ENCODE measurements around the gene FAM3D.

FAM3D gene

DNA sequence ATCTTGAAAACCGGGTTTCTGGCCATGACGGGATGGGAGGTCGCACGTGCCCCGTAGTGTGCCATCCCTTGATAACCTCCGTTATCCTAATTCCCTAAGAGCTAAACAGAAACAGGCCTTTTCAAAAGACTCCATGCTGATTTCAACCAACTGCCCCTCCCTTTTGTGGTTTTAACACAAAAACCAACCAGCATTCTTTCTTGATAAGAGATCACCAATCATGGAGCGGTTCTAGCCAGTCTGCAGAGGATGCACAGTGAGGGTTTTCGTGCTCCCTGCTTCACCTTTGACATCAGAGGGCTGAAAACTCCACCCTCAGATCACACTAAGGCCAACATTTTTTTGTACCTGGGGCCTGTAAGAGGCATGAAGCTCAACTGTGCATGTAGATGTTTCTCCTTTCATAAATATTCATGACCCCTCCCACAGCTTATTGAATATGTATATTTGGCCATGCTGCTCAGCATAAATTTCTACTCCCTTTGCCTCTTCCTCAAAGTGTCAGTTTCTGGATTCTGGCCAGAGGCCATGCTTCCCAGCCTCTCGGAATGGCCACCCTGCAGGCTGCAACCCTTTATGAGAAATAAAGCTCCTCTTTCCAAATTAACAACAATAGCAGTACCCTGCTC lies 41.3 kb downstream of the FAM3D start:
- no peak for DNase-seq

DNA sequence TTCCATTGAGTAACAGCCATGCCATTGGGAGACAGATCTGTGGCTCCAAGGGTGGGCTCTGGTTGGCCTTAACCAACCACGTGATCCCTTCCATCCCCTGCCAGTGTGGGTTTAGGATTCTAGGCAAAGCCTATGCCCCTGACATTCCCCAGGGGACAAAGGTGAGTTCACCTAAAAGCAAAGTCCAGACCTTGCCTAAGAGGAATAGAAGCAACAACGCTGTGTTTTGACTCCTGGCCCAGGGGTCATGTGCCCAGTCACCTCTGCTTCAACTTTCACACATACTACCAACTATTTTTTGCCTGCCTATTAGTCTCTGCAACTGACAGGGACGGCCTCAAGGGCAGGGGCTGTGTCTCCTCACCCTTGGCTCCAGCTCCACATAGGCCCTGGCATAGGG lies 42.0 kb downstream of the FAM3D start:
- no peak for DNase-seq

DNA sequence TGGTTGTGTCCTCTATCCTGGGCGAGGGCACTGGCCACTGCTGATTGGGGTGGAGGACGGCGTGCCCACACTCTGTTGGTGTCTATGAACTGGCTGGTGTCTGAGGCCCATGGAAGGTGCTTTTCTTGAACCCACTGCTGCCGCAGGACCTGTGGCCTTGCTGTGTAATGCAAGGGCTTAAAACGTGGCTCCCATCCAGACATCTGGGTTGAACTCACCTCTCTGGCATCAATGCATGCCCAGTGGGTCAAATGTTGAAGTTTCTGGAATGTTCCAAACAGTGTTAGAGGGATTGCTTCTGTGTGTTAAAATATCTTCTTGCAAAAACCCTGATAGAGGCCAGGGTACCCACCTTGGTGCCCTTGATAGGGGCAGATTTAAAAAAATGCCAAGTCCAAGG lies 42.6 kb downstream of the FAM3D start:
- DNase-seq: no peak

DNA sequence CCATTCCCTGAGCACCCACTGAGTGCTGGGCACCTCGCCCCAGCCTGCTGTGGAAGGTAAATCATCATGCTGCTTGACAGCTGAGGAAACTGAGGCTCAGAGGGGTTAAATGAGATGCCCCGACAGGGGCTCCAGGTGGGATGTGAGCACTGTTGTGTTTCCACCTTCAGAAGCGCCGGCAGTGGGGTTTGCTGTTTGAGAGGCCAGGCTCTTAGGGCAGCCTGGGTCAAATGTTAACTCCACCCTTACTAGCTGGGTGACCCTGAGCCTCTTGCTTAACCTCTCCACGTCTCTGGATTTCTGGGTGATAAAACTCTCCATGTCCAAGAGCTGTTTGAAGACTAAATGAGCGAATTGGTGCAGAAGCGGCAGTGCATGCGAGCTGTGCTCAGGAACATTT lies 43.1 kb downstream of the FAM3D start:
- no peak for DNase-seq

DNA sequence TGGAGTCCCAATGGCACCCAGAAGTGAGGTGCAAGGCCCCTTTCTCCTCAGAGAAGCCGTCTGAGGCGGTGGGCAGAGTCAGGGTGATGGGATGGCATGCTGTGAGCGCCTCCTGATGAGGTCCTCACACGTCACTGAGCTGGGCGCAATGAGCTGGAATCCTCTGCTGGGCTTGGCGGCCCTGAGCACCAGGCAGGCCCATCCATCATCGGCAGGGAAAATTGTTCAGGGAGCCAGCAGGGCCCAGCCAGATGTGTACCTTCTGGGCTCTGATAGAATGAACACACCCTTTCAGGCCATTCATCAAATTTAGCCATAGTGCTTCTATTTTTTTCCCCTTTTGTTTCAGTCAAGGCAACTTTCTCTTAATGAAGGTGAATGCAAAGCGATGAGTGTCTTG lies 43.7 kb downstream of the FAM3D start:
- no peak for DNase-seq

DNA sequence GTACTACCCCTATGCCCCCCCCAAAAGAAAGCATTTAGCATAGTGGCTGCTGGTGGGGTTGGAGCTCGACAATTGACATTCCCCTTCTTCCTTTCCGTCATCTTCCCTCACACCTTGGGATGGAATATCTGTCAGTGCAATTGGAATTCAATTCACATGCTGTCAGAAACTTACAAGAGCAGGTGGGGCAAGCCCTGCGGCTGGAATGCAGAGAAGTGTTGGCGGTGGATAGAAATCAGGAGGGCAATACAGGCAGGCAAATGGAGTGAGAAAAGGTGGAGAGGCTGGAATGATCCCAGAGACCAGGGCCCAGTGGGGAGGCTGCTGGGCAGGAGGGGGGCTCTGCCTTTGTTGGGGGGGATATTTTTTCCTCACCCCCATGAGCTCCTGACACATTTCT lies 44.1 kb downstream of the FAM3D start:
- no peak for DNase-seq

DNA sequence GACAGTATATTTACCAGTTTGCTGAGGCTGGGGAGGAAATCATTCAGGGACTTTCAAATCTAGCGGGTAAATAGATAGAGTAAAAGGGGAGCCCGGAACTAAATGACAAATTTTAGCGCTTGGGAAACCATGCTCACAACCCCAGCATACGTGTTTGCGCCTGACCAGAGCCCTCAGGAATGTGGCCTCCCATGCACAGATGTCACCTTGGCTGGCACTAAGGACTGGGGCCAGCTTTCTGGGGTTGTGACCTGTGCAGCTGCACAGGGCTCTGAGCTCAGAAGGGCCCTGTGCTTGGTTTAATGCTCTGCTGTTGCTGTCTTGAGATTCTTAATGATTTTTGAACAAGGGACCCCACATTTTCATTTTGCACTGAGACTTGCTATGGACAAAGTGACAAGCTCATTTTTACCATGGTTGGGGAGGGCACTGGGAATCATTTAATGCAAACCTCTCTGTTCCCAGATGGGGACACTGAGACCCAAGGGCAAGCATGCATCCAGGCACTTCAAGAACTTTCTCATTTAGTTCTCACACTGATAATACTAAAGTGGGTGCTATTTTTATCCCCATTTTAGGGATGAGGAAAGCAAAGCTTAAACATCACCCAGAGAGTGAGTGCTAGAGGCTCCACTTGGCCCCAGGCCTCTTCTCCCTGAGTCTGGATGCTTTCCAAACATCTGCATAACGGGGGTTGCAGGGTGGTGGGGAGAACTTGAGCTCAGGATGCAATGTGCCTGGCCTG lies 45.3 kb downstream of the FAM3D start:
- DNase-seq: no peak

DNA sequence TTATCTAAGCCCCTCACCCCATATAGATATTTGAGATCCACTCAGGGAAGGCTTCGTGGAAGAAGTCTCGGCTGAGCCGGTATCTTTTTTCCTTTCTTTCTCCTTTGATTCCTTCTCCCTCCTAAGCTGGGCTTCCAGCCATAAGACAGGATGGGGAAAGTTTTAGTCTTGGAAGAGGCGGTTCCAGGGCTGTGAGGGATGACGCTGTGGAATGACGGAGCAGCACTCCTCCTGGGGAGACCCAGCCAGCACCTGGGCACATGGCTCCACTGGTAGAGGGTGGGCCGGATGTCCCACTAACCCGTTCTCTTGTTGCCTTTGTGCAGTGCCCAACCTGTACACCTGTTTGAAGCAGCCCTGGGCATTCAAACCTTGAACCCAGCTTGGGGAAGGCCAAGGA lies 46.2 kb downstream of the FAM3D start:
- no peak for DNase-seq

DNA sequence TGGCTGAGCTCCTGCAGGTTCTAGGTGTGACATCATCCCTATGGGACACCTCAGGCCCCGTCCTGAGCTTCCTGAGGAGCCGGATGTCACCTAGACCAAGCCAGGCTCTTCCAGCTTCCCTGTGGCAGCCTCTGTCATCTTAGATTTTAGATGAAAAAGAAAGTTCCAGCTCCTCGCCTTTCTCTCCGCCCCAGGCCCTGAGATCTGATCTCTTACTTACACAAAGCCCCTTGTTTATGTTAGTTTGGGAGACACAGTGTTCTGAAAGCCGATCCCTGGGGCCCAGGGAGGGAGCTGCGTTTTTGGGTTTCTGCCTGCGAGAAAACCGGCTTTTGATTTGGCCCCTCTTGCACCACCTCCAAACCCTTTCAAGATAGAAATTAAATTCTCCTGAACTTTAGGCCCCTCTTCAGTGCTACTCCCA lies 49.2 kb downstream of the FAM3D start:
- no peak for DNase-seq

DNA sequence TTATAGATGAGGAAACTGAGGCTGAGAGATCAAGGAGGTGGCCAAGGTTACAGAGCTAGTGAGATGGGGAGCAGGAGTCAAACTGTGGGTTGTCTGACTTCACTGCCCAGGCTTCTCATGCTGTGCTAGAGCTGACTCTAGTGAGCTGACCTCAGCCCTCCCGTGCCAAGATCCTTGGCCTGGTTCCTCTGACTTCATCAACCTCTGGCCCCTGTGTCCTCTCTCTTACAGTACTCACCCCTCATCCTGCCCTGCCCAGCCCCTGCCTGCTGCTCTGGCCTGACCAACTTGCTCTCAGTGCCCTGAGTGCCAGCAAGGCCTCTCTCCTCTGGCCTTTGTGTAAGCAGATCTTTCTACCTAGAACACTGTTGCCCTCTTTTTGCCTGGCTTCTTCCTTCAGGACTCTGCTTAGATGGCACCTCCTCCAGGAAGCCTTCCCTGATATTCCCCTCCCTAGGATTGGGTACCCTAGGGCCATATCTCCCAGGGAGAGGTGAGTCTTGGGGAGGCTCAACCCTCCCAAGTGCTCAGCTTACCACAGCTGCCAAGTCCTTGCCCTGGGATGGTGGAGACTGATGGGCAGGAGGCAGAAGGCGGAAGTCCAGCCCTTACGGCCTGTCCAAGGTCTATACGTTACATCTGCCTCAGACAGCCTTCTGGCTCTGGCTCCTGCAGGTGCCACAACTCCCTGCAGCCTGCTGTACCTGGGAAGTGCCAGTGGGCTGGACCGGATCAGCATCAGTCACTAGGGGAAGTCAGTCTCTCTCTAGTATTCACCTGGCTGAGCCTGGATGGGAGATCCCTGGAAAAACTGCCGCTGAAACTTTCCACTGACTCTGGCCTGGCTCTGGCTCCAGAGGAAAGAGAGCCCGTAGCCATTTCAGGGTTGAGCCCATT lies 53.1 kb downstream of the FAM3D start:
- no peak for DNase-seq

DNA sequence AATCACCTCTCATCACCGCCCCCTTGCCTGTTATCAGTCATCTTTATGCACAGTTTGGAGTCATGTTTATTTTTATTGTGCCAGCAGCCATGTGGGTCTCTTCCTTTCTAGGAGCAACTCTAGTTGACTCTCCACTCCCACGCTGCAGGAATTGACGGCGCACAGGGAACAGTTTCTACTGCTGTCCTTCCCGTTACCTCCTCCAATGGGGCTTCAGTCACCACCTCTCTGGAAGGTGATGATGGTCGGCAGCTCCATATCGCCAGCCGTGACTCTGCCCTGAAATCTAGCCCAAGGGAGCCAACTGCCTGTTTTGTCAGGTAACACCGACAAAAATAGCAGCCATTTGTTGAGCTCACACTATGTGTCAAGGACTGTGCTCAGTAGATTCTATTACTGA lies 53.7 kb downstream of the FAM3D start:
- DNase-seq: no peak

DNA sequence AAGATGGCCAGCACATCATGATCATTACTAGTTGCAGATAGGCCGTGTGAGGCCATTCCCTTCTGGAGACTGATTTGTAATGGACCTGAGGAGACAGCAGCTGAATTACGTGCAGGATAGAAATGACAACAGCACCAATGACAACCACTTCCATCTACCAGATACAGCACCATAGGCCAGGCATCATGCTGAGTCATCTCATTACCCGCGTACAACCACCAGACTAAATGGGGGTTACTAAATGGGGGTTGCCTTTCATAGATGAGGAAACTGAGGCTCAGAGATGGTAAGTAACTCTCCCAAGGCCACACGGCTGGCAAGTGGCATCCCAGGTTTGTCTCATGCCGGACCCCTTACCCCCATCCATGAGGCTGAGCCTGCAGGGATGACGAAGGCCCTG lies 56.6 kb downstream of the FAM3D start:
- no peak for DNase-seq

DNA sequence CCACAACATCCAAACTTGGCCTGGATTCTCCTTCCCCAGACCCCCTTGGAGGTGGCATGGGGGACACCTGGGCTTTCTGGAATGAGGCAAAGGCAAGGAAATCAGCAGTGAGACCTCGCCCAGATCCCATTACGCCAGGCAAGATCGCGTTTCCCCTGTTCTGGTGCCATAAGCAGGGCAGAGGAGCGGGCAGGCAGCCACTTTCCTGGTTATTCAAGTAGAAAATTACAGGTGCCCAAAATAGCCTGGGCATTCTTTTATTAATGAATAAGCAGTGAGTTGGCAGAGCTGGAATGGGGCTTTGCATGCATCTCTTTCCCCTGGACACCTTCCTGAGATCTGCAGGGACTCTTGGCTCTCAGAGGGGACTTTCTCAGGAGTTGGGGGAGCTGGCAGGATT lies 57.9 kb downstream of the FAM3D start:
- DNase-seq: no peak

DNA sequence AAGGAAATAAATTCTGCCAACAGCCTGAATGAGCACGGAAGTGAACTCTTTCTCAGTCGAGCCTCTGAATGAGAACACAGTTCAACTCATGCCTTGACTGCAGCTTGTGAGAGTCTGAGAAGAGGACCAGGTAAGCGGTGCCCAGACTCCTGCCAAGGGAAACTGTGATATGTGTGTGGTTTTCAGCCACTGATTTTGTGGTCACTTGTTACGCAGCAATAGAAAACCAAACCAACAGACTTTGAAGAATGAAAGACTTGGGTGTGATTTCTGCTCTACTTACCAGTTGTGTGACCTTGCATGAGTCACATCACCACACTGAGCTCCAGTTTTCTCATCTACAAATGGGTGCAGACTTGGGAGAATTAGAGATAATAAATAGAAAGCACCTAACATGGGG lies 58.8 kb downstream of the FAM3D start:
- no peak for DNase-seq

DNA sequence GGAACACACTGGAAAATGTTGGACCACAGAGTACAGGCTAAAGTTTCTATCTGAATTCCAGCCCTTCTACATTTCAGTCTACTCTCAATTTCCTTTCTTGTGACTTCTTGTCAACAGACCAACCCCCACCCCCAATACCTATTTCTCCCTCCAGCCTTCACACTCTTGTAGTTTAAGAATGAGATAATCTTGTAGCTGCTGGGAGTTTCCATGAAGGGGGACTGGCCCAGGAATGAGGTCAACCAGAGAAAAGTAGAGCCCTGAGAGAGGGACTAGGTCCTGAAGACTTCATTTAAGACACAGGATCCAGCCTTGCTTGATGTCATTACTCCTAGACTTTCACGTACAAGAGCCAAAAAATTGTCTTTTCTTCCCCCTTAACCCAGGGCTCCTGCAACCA lies 59.9 kb downstream of the FAM3D start:
- no peak for DNase-seq

DNA sequence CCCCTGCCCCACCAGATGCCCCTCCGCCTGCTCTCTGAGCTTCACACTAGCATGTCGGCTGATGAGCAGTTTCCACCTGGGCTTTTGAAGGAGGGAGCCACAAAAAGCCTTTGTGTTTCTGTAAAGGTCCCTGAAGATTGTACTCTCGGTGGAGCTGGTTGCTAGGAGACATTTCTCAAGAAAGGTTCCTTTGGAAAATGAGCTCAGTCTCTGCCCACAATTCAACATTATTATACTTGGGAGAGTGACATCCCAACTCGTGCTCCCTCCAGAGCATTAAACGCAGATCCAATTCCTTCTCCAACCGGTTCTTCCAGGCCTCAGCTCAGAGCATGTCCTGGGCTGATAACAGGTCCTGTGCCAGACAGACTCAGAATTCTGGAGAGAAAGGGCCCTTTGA lies 62.5 kb downstream of the FAM3D start:
- no peak for DNase-seq

DNA sequence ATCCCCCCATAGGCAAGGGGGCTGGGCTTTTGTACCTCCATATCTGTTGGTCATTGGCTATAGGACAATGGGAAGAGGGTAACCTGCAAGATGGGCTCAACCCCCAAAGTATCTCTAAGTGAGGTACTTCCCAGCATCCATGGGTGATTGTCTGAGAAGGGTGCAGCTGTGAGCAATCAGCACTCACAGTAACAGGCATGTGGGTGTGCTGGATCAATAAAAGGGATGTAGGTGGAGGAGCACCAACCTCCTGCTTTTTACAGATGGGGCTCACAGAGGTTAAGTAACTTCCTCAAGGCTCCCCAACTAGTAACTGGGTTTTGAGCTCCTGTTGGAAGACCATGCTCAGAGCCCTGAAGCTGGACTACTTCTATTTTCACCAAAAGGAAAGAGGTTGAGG lies 63.0 kb downstream of the FAM3D start:
- DNase-seq: no peak

DNA sequence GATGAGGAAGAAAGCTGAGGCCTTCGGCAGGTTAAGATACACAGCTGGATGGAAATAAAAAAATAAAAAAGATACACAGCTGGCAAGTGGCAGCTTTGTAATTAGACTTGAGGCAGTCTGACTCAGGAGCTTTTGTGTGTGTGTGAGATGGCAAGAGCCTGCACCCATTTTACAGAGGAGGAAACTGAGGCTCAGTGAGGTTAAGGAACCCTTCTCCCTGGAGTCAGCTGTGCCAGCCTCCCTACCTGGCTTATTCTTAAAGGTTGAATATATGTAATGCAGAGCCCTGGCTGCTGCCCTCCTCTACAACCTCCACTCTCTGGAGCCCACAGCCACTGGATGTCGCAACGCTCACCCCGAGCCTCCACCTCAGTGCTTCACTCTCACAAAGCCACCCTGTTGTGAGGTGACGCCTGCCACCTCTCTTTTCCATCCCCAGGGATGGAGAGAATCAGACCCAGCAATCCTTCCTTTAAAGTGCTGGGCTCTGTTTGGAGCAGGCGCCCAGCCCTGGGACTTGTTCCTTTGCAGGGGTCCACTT lies 68.7 kb downstream of the FAM3D start:
- DNase-seq: no peak

DNA sequence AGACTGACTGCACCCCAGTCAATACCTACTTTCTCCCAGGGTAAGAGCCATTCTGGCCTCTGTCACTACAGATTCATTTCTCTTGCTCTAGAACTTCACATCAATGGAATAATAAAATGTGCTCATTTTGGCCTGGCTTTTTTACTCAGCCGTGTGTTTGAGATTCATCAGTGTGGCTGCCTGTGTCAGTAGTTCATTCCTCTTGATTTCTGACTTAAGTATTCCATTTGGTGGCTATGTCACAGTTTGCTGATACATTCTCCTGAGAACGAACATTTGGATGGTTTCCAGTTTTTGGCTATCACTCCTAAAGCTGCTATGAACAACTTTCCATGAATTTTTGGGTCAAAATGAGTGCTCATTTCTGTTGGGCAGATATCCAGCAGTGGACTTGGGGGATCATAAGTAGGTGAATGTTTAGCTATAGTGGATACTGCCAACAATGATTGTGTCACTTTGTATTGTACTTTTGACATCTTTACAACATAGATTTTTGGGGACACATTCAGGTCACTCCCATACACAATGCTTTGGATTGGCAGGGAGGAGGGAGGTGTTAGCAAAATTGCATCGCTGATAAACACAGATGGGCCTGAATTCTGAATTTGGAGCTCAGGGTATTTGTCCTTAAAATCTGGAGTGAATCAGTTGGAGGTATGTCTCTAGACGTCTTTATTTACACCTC lies 69.6 kb downstream of the FAM3D start:
- no peak for DNase-seq

DNA sequence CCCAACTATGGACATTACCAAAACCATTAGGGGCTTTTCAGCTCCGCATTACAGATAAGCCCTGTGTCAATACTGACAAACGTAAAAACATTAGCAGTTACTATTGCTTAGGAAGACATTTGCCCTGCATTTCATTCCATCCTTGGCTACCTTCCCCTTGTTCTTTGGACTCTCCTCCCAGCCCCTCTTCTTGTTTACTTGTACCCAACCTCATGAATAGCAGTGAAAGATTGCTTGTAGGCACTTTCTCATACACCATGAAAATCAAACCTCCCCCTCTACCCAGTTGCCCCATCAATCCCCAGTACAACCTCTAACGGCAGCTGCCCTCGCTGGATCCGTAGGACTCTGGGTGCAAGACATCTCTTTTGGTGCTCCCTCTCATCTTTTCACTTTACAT lies 72.5 kb downstream of the FAM3D start:
- DNase-seq: no peak

DNA sequence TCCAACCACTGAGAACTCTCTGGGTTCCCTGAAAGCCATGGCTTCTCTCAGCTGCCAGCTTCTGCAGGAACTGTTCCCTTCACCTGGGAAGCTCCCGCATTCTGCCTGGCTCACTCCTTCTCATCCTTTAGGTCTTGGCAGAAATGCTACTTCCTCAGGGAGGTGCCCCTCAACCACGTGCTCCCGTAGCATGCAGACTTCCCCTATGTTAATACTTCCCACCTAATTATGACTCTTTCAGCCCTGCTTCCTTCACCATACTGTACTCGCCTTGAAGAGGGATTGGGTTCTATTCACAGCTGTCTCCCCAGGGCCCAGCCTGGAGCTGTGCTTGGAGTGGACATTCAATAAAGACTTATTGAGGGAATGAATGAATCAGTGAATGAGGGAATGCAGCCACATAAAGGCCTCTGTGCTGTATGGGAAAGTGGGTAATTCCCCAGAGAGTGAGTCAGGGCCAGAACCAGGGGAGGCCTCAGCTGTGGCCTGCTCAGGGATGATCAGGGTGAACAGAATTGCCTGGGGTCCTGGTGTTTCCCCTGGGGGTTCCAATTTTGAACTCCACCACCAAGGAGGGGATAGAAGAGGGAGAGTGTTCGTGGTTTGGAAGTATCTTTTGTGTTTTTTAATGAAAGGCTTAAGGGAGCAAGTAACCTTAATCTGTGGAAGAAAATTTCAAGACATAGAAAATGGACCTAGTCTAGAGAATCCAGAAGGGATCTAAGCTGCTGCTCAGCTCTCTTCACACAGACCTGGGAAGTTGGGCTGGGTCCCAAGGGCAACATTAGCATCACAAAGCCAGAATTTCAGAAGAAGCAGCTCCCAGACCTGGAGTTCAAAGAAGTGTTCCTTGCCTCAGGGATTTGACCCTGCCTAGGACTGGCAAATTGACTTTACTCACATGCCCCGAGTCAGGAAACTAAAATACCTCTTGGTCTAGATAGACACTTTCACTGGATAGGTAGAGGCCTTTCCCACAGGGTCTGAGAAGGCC lies 74.8 kb downstream of the FAM3D start:
- no peak for DNase-seq

Measured in CD4-positive, alpha-beta T cell treated with Interleukin-15 for 1 hour (primary cell).